Glomerular visceral epithelial cell (primary cell): Measurements from ENCODE around the gene PPP1R2B.
"Not testable (repeated sequence)": the region's sequence is repeated elsewhere in the genome, so short reads cannot be mapped to it uniquely, and the experiment has no call there.

Experiments used
- DNase-seq: peaks from one replicate; pipeline ENCODE4 v3.0.0-alpha.2; 2016; ENCODE audit errors: extremely low spot score

Gene PPP1R2B

GRCh38 chr5:156850206-156850751, at the start of gene PPP1R2B:
PPP1R2B (plus strand) TSS chr5:156850295; CDS start chr5:156850563, 268 bp downstream.
- no peak for DNase-seq

DNA sequence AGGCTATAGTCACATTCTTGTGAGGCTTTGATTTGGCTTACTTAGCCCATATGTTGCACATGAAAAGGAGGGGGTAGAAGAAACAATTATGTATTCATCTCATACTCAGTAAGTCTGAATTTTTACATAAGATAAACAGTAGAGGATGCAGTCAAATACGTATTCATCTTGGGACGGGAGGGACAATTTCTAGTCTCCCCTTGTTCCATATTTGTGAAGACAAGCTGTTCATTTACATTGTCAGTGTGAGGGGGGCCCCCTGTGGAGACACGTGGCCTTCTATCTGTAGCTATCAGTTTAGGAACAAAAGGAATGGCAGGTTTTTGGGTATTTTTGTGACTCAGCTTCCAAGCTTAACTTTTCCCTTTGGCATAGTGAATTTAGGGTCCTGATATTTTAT, 49.2 kb upstream of the PPP1R2B start:
- no peak for DNase-seq

DNA sequence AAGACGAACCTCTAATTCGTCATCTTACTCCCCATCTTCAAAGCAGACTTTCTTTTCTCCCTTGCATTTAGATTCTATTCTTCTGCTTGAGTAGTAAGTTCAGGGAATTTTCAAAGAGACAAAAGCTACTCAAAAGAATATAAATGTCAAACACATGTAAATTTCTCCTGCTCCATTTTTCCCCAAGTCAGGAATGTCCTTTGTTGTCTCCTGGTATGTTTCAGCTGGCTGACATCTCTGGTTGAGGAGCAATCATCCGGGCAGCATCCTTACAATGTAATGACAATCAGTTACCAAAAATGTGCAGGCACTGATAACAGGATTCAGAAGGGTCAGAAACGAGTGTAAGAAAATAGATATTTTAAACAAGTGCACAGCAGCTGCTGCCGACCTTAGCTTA, 47.6 kb upstream of the PPP1R2B start:
- DNase-seq = no peak

DNA sequence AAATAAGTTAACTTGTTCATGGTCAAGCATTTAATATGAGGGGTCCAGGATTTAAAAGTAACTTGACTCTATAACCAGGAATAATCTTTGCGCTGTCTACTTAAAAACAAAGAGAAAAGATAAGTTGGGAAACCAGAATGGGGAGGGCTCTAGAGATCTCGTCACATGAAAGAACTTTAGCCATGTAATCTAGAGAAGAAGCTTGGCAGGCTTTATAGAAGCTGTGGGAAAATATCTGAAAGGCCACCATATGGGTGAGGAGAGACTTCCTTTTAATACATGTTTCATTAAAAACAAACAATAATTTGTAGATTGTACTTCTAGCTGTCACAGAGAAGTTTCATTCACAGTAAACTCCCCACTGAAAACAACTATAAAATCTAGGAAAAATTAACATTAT, 46.7 kb upstream of the PPP1R2B start:
- DNase-seq = no peak

DNA sequence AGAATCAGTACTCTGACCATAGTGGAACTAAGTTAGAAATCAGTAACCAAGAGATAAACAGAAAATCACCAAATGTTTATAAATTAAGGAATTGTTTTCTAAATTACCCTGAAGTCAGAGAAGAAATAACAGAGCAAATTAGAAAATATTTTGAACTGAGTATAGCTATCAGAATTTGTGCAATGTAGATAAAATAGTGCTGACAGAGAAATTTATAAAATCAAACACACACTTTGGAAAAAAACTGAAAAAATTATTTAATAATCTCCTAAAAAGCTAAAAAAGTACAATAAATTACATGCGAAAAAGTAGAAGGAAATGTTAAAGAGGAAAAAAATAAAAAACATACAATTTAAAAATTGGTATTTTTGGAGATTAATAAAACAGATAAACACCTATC, 37.1 kb upstream of the PPP1R2B start:
- DNase-seq = no peak

DNA sequence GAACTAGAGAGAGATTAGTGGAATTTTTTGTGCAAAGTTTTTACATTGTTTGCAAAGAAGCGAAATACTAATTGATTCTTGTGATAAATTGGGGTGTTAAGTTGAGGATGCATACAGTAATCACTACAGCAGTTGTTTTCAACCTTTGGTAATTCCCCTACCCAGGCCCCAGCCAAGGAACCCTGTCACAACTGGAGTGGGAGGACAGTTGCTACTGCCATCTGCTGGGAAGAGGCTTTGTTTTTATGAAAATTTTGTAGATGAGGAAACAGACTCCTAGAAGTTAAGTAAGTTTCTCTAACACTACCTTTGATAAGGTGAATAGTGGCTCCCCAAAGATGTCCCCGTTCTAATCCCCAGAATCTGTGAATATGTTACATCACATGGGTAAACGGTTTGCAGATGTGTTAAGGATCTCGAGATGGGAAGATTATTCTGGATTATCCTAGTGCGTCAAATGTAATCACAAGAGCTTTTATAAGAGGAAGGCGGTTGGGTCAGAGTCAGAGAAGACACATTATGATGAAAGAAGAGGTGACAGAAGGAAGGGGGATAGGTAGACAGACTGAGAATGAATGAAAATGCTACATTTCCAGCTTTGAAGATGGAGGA, 34.0 kb upstream of the PPP1R2B start:
- peak; percentile 44 for DNase-seq

DNA sequence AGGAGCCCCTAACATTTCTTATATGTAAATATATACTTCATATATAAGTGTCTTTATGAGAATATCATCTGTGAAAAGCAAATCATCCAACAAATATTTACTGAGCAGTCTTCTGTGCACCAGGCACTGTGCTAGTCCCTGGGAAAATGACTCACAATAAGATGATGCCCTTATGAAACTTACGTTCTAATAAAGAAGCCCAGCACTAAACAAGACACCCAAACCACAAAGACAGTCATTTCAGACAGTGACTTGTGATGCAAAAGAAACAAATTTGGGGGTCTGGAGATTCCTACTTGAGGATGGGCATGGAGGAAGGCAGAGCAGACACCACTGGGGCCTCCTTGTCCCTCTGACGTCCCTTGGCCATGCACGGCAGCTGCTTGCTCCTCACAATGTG, 30.6 kb upstream of the PPP1R2B start:
- DNase-seq = no peak

GRCh38 chr5:156819967-156820581, 30.0 kb upstream of the PPP1R2B start:
- no peak for DNase-seq

GRCh38 chr5:156824241-156824640, 25.9 kb upstream of the PPP1R2B start:
- no peak for DNase-seq

DNA sequence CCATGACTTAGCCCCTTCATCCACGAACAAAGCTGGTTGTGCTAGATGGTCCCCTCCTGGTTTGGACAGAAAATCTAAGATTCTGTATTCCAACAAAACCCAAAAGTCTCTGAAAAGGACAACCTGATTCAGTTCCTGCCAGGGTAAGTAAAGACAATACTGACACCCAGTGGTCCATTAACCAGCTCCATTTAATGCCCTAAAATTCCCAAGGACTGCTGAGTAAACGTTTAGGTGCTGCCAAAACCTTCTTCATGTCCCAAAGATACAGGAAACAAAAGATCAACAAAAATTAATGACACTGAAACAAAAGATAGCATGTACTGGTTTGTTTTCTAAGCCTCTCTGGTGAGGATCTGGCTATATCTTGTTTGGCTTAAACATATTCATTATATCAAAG, 25.3 kb upstream of the PPP1R2B start:
- peak; percentile 47 for DNase-seq

DNA sequence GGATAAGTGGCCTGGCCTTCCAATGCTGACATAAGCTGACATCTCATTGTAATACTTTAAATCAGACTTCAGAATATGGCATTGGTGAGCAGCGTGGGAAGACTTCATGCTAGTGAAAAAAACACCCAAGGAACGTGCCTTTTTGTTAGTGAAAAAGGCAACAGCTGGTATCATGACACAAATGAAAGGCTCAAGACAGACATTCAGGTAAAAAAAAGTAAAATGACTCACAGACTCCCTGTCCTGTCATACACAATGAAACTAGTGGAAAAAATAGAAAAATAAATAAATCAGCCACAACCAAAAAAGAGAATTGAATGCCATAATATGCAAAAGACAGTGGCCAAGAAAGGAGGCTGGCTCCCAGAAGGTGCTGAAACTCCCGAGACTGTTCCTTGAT, 24.4 kb upstream of the PPP1R2B start:
- DNase-seq = no peak

GRCh38 chr5:156826150-156826549, 23.9 kb upstream of the PPP1R2B start:
- no peak for DNase-seq

DNA sequence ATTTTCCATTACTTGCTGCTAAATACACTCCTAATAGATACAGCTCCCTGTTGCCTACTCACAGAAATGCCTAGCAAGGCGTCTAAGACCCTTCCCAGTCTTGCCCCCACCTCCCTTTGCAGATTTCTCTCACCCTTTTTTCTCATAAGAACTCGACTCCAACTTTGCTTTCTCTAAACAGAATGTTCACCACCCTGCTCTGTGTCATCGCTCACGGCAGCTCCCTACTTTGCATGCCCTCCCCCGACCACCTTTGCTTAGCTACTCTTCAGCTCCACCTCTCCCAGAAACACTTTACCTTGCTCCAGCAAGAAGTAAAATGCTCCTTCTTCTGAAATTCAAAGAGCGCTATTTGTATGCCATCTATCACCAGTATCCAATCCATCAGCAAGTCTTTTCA, 15.2 kb upstream of the PPP1R2B start:
- no peak for DNase-seq

GRCh38 chr5:156835905-156836304, 14.2 kb upstream of the PPP1R2B start:
- peak; percentile 17 for DNase-seq

GRCh38 chr5:156836846-156837245, 13.2 kb upstream of the PPP1R2B start:
- DNase-seq = no peak

DNA sequence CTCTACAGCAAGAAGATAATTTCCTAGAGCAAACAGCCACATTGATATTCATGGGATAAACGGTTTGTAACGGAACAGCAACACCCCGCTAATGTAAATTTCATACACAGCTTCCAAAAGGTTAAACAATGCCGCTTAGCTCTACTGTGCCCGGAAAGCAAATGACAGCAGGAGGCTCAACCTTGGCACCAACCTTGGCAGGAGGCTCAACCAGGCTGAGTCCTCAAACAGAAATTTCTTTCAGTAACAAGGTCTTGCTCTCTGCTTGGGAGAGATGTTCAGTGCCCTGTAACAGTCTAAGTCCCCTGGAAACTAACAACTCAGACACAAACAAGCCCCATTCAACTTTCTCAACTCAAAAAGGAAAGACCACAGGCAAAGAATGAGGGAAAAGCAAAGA, 11.1 kb upstream of the PPP1R2B start:
- no peak for DNase-seq

DNA sequence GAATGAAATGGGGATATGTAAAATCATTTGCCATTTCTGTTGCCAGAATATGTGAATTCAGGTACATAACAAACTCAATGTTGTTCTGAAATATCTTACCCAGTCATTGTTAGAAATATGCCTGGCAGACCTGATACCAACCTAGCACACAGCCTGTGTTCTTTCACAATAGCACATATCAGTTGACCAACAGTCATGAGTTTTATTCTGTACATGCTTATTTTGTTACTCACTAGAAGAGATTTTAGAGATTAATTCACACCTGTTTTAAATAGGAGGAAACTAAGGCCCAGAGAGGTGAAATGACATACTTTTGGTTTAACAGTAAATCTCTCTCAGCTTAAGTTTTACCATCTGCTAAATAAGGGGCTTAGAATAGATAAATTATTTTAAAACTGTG, 8.4 kb upstream of the PPP1R2B start:
- DNase-seq = no peak

- no peak for DNase-seq
Observed at GRCh38 chr5:156846914-156847313, 3.2 kb upstream of the PPP1R2B start.

DNA sequence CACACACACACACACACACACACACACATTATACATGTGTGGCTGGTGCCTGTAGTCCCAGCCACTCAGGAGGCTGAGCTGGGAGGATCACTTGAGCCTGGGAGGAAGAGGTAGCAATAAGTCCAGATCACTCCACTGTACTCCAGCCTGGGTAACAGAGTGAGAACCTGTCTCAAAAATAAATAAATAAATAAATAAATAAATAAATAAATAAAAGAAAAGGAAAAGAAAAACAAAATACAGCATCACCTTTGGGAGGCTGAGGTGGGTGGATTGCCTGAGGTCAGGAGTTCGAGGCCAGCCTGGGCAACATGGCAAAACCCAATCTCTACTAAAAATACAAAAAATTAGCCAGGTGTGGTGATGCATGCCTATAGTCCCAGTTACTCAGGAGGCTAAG, 1.6 kb upstream of the PPP1R2B start:
- DNase-seq = not testable (repeated sequence)

GRCh38 chr5:156851880-156852279, 1.8 kb downstream of the PPP1R2B start:
- no peak for DNase-seq

GRCh38 chr5:156853055-156853454, 3.0 kb downstream of the PPP1R2B start:
- DNase-seq = not testable (repeated sequence)

DNA sequence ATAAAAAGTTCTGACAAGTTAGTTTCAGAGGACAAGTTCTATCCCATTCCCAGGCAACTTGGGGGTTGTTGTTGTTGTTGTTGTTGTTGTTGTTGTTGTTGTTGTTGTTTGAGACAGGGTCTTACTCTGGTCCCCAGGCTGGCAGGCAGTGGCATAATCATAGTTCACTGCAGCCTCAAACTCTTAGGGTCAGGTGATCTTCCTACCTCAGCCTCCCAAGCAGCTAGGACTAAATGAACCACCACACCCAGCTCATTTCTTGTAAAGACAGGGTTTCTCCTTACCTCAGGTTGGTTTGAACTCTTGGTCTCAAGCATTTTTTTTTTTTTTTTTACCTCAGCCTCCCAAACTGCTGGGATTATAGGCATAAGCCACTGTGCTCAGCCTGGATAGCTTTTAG, 15.3 kb downstream of the PPP1R2B start:
- DNase-seq = no peak

- DNase-seq = no peak
Observed at GRCh38 chr5:156870498-156870839, 20.4 kb downstream of the PPP1R2B start.

GRCh38 chr5:156871212-156871611, 21.1 kb downstream of the PPP1R2B start:
- DNase-seq = no peak
